Measurements from ENCODE around the gene RAMP2.

- TF ChIP-seq POLR2A (IDR thresholded peaks at IDR 0.05) (no peak), CTCF (IDR thresholded peaks at IDR 0.05) (peak; percentile 43 to 82 (median 64)), POLR2AphosphoS5 (IDR thresholded peaks at IDR 0.05) (no peak), EP300 (IDR thresholded peaks at IDR 0.05) (no peak)
Measured at GRCh38 chr17:42720996-42721583, 39.9 kb upstream of the RAMP2 start.
